ENCODE results near the gene SLC43A1.
A peak's percentile ranks its signal among the peaks of the same experiment; 100 is the strongest.

The SLC43A1 gene

DNA sequence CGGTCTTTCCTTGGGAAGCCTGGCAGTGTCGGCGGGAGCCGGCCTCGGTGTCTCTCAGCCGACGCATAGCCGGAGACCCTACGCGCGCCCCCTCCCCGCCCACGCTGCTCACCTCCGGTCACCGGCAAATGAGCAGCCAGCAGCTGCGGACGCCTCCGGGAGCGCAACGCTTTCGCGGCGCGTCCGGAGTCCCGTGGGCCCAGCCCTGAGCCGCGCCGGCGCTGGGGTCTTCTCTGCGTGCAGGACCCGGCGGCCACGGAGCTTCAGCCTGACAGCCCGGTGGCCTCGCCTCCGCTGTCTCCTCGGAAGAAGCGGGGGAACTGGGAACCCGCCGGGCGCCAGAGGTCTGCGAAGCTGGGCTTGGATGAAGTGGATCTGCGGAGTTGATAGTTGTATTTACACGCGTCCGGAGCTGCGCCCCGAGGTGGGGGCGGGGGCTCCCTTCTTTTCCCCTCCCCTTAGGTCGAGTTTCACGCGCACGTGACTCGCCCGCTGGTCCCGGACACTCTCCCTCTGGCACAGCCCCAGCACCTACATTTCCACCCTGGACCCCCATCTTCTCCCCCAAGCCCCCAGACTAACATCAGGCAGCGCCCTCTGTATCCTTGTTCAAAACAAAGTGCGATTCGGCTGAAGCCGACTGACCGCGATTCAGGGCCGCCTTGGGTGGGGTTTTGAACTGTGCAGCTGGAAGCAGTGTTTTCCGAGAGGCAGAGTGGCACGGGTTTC is at the start of gene SLC43A1:
TSS of gene SLC43A1 (minus strand) at position 371 of the 729 bp plus-strand sequence. CDS start 1,591 bp downstream, outside the sequence.
- Histone ChIP-seq H3K36me3 (ENCODE audit: insufficient read depth, insufficient read length, low read length) (no peaks in the 10 kb centered on the region), H3K4me3 (ENCODE audit: insufficient read length, low read depth) (peak within 1 kb of the TSS; percentile 77), H3K27me3 (ENCODE audit: insufficient read depth, insufficient read length) (peaks cover 51% of the 10 kb centered on the region), H3K4me1 (ENCODE audit: insufficient read depth, insufficient read length) (peaks cover 4% of the 10 kb centered on the region), H3K9me3 (ENCODE audit: insufficient read depth, low read length) (no peaks in the 10 kb centered on the region), H3K9ac (ENCODE audit: insufficient read length, low read depth) (peak within 1 kb of the TSS; percentile 84)
- no peak for DNase-seq (ENCODE audit: low read depth, low spot score)
- TF ChIP-seq SUZ12 (IDR thresholded peaks at IDR 0.05; ENCODE audit: extremely low read depth, insufficient read depth, insufficient read length) (no peak), ZNF274 (IDR thresholded peaks at IDR 0.05; ENCODE audit: low read depth, low read length) (no peak), YY1 (IDR thresholded peaks at IDR 0.05; ENCODE audit: insufficient read depth, insufficient read length) (no peak)

DNA sequence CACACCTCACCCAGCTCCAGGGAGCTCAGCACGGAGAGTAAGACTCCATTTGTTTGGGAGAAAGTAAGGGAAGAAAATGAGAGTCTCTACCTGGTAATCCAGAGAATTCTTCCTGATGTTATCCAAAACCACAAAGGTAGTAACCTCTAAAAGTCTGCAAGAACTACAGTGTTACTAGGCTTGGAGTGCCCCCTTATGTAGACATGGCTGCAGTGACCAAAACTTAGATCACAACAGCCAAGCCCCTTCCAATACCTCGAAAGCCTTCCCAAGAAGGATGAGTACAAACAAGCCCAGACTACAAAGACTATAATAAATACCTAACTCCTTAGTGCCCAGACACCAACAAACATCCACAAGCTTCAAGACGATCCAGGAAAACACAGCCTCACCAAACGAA is 47.1 kb upstream of the SLC43A1 start:
- H3K36me3 ChIP-seq (ENCODE audit: insufficient read depth, insufficient read length, low read length) = no peaks in the 10 kb centered on the region
- no peak for DNase-seq (ENCODE audit: low read depth, low spot score)
- TF ChIP-seq ZNF274 (IDR thresholded peaks at IDR 0.05; ENCODE audit: low read depth, low read length) (no peak), YY1 (IDR thresholded peaks at IDR 0.05; ENCODE audit: insufficient read depth, insufficient read length) (no peak), SUZ12 (IDR thresholded peaks at IDR 0.05; ENCODE audit: extremely low read depth, insufficient read depth, insufficient read length) (no peak)
- H3K9ac ChIP-seq (ENCODE audit: insufficient read length, low read depth) = peak overlapping the region; percentile 23
- peaks cover 12% of the 10 kb centered on the region for H3K27me3 ChIP-seq (ENCODE audit: insufficient read depth, insufficient read length)
- no peaks in the 10 kb centered on the region for H3K9me3 ChIP-seq (ENCODE audit: insufficient read depth, low read length)
- H3K4me1 ChIP-seq (ENCODE audit: insufficient read depth, insufficient read length) = peaks cover 8% of the 10 kb centered on the region
- H3K4me3 ChIP-seq (ENCODE audit: insufficient read length, low read depth) = no peak overlapping the region

DNA sequence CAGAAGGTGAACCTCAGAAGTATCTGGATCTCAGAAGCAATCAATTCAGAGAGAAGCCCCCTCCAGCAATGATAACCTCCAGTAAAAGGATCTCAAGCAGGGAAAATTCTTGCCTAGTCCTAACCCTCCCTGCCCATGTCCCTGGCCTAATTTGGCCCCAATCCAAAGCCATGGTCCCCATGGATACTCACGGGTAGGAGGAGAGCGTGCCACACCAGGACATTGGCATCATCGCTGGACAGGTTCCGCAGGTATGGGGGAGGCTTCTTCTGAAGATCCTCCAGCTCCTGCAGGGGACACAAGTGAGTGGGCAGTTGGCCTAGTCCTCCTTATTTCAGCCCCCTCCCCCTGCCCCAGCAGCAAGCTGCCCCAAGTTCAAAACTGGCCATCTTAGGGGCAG is 44.6 kb upstream of the SLC43A1 start:
- H3K36me3 ChIP-seq (ENCODE audit: insufficient read depth, insufficient read length, low read length) = no peaks in the 10 kb centered on the region

DNA sequence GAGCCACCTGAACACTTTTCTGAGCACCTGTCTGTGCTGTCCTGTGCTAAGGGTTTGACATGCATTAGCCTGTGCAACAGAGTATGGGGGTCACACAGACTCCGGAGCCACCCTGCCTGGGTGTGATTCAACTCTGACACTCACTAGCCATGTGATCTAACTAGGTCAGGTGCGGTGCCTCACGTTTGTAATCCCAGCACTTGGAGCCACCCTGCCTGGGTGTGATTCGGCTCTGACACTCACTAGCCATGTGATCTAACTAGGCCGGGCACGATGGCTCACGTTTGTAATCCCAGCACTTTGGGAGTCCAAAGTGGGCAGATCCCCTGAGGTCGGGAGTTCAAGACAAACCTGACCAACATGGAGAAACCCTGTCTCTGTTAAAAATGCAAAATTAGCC is 40.5 kb upstream of the SLC43A1 start:
- DNase-seq (ENCODE audit: low read depth, low spot score) = no peak
- Histone ChIP-seq H3K4me1 (ENCODE audit: insufficient read depth, insufficient read length) (peaks cover 5% of the 10 kb centered on the region), H3K27me3 (ENCODE audit: insufficient read depth, insufficient read length) (no peaks in the 10 kb centered on the region), H3K9ac (ENCODE audit: insufficient read length, low read depth) (no peak overlapping the region), H3K4me3 (ENCODE audit: insufficient read length, low read depth) (no peak overlapping the region), H3K9me3 (ENCODE audit: insufficient read depth, low read length) (no peaks in the 10 kb centered on the region), H3K36me3 (ENCODE audit: insufficient read depth, insufficient read length, low read length) (peaks cover 3% of the 10 kb centered on the region)
- TF ChIP-seq SUZ12 (IDR thresholded peaks at IDR 0.05; ENCODE audit: extremely low read depth, insufficient read depth, insufficient read length) = no peak
- TF ChIP-seq ZNF274 (IDR thresholded peaks at IDR 0.05; ENCODE audit: low read depth, low read length) = no peak
- TF ChIP-seq YY1 (IDR thresholded peaks at IDR 0.05; ENCODE audit: insufficient read depth, insufficient read length) = no peak

More for the DNA sequence above, 44.6 kb upstream of the SLC43A1 start:
- DNase-seq (ENCODE audit: low read depth, low spot score) = no peak
- H3K4me1 ChIP-seq (ENCODE audit: insufficient read depth, insufficient read length) = peaks cover 11% of the 10 kb centered on the region
- no peaks in the 10 kb centered on the region for H3K27me3 ChIP-seq (ENCODE audit: insufficient read depth, insufficient read length)
- H3K9me3 ChIP-seq (ENCODE audit: insufficient read depth, low read length) = no peaks in the 10 kb centered on the region
- no peak overlapping the region for H3K4me3 ChIP-seq (ENCODE audit: insufficient read length, low read depth)
- H3K9ac ChIP-seq (ENCODE audit: insufficient read length, low read depth) = no peak overlapping the region
- no peak for TF ChIP-seq YY1 (IDR thresholded peaks at IDR 0.05; ENCODE audit: insufficient read depth, insufficient read length)
- TF ChIP-seq SUZ12 (IDR thresholded peaks at IDR 0.05; ENCODE audit: extremely low read depth, insufficient read depth, insufficient read length) = no peak
- no peak for TF ChIP-seq ZNF274 (IDR thresholded peaks at IDR 0.05; ENCODE audit: low read depth, low read length)

DNA sequence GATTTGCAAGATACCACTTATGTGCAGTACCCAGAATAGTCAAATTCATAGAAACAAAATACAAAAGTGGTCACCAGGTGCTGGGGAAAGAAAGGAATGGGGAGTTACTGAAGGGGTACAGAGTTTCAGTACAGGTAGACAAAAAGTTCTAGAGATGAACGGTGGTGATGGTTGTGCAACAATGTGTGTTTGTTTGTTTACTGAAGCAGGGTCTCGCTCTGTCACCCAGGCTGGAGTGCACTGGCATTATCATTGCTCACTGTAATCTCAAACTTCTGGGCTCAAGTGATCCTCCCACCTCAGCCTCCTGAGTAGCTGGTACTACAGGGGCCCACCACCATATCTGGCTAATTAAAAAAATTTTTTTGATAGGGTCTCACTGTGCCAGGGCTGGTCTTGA is 39.9 kb upstream of the SLC43A1 start:
- H3K9me3 ChIP-seq (ENCODE audit: insufficient read depth, low read length) = no peaks in the 10 kb centered on the region
- TF ChIP-seq ZNF274 (IDR thresholded peaks at IDR 0.05; ENCODE audit: low read depth, low read length) (no peak), SUZ12 (IDR thresholded peaks at IDR 0.05; ENCODE audit: extremely low read depth, insufficient read depth, insufficient read length) (no peak), YY1 (IDR thresholded peaks at IDR 0.05; ENCODE audit: insufficient read depth, insufficient read length) (no peak)
- no peak overlapping the region for H3K9ac ChIP-seq (ENCODE audit: insufficient read length, low read depth)
- no peaks in the 10 kb centered on the region for H3K27me3 ChIP-seq (ENCODE audit: insufficient read depth, insufficient read length)
- no peak for DNase-seq (ENCODE audit: low read depth, low spot score)
- peaks cover 3% of the 10 kb centered on the region for H3K36me3 ChIP-seq (ENCODE audit: insufficient read depth, insufficient read length, low read length)
- H3K4me1 ChIP-seq (ENCODE audit: insufficient read depth, insufficient read length) = peaks cover 5% of the 10 kb centered on the region
- H3K4me3 ChIP-seq (ENCODE audit: insufficient read length, low read depth) = no peak overlapping the region

DNA sequence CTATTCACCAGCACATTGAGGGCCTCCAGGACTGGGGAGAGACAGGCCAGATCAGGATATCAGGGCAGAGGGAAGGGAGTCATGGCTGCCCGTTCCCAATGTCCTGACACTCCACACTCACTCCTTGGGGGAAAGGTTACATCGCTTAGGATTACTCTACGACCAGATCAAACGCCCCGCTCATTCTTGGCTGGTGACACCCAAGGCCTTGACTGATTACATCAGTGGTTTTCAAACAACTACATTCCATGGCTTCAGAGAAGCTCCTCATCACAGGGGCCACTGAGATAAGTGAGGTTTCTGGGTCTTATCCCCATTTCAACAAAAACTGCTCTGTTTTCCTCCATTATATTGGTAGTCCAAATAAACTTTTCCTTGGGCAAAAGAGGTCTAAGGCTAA is 37.0 kb upstream of the SLC43A1 start:
- H3K4me1 ChIP-seq (ENCODE audit: insufficient read depth, insufficient read length) = peaks cover 8% of the 10 kb centered on the region
- no peak for DNase-seq (ENCODE audit: low read depth, low spot score)
- H3K27me3 ChIP-seq (ENCODE audit: insufficient read depth, insufficient read length) = no peaks in the 10 kb centered on the region
- no peak overlapping the region for H3K4me3 ChIP-seq (ENCODE audit: insufficient read length, low read depth)
- peaks cover 3% of the 10 kb centered on the region for H3K36me3 ChIP-seq (ENCODE audit: insufficient read depth, insufficient read length, low read length)
- TF ChIP-seq SUZ12 (IDR thresholded peaks at IDR 0.05; ENCODE audit: extremely low read depth, insufficient read depth, insufficient read length) = no peak
- no peak for TF ChIP-seq ZNF274 (IDR thresholded peaks at IDR 0.05; ENCODE audit: low read depth, low read length)
- TF ChIP-seq YY1 (IDR thresholded peaks at IDR 0.05; ENCODE audit: insufficient read depth, insufficient read length) = no peak
- no peaks in the 10 kb centered on the region for H3K9me3 ChIP-seq (ENCODE audit: insufficient read depth, low read length)
- H3K9ac ChIP-seq (ENCODE audit: insufficient read length, low read depth) = no peak overlapping the region

DNA sequence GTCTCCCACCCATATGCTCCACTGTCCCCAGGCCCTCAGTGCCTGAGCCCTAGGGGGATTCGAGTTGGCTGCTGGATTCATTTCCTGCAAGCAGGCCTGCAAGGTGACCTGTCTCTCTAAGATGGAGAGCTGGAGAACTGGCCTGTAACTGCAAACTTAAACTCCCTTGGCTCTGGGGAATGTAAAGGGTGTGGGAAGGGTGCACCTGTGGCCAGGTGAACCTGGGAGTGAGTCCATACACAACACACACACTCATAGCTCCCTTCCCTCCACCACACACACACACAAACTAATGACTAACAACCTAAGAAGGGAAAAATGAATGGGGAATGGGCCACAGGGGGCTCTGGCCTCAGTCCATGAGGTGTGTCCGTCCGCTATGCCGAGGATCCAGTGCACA is 36.4 kb upstream of the SLC43A1 start:
- TF ChIP-seq SUZ12 (IDR thresholded peaks at IDR 0.05; ENCODE audit: extremely low read depth, insufficient read depth, insufficient read length) = no peak
- H3K9ac ChIP-seq (ENCODE audit: insufficient read length, low read depth) = no peak overlapping the region
- no peaks in the 10 kb centered on the region for H3K9me3 ChIP-seq (ENCODE audit: insufficient read depth, low read length)
- peaks cover 10% of the 10 kb centered on the region for H3K4me1 ChIP-seq (ENCODE audit: insufficient read depth, insufficient read length)
- no peaks in the 10 kb centered on the region for H3K27me3 ChIP-seq (ENCODE audit: insufficient read depth, insufficient read length)
- H3K4me3 ChIP-seq (ENCODE audit: insufficient read length, low read depth) = no peak overlapping the region
- no peak for DNase-seq (ENCODE audit: low read depth, low spot score)
- H3K36me3 ChIP-seq (ENCODE audit: insufficient read depth, insufficient read length, low read length) = peaks cover 3% of the 10 kb centered on the region

All from NT2/D1 (cell line).